KBM-7 (cell line): ENCODE results near the gene PAFAH1B1.
A peak's percentile ranks its signal among the peaks of the same experiment; 100 is the strongest.
"Not testable (repeated sequence)": the region's sequence is repeated elsewhere in the genome, so short reads cannot be mapped to it uniquely, and the experiment has no call there.

ENCODE experiments used
- DNase-seq: peaks from one replicate; pipeline ENCODE4 v3.0.0-alpha.2; 2015
- in situ Hi-C: fragments of 300-500 bp; cut with MboI; formaldehyde crosslinking; loops from 2 replicates; pipeline ENCODE4 v1.14.3; 2020; ENCODE audit warnings: low sequenced_read_pairs, low pct_unique_long_range_greater_than_20kb, mixed read lengths

PAFAH1B1 gene

DNA sequence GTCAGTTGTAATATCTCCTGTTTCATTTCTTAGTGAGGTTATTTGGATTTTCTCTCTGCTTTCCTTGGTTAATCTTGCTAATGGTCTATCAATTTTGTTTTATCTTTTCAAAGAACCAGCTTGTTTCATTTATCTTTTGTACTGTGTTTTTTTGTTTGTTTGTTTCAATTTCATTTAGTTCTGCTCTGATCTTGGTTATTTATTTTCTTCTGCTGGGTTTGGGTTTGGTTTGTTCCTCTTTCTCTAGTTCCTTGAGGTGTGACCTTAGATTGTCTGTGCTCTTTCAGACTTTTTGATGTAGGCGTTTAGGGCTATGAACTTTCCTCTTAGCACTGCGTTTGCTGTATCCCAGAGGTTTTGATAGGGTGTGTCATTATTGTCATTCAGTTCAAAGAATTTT is 35.5 kb downstream of the PAFAH1B1 start:
- DNase-seq, in situ Hi-C loops: not testable (repeated sequence)

DNA sequence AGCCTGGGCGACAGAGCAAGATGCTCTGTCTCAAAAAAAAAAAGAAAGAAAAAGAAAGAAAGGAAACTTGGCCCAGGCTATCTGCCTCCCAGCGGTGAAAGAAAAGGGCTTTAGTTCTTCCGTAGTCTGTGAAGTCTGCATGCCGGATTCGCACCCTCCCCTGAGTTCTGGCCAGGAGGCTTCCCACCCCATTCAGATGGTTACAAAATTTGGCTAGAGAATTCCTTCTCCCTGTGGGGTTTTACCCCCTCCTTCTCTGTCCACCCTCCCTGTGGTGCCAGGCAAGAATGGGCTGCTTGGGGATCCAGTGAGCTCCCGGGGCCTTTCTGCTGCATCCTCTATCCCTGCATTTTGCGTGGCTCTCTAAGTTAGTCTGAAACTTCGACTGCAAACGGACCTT is 37.8 kb downstream of the PAFAH1B1 start:
- no peak for DNase-seq

DNA sequence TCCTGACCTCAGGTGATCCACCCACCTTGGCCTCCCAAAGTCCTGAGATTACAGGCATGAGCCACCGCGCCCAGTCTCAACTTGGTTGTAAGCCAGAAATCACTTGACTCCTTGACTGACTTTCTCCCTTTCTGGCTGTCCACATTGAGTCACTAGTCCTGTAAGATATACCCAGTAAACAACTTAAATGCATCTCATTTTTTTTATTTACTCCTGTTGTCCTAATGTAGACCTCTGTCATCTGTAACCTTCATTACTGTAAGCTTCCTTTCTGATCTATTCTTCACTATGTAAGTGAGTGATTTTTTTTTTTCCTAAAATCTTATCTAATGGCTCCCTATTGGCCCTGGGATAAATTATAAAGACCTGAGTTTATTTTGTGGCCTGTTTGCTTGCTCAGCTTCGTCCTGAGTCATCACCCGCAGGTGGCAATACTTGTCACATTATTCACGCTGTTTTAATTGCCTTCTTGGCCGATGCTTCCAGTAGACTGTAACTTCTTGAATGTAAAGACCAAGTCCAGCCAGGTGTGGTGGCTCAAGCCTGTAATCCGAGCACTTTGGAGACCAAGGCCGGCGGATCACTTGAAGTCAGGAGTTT is 41.0 kb downstream of the PAFAH1B1 start:
- in situ Hi-C loops = no loop called here
- no peak for DNase-seq

More for the DNA sequence above, 37.8 kb downstream of the PAFAH1B1 start:
- in situ Hi-C loops = no loop called here

DNA sequence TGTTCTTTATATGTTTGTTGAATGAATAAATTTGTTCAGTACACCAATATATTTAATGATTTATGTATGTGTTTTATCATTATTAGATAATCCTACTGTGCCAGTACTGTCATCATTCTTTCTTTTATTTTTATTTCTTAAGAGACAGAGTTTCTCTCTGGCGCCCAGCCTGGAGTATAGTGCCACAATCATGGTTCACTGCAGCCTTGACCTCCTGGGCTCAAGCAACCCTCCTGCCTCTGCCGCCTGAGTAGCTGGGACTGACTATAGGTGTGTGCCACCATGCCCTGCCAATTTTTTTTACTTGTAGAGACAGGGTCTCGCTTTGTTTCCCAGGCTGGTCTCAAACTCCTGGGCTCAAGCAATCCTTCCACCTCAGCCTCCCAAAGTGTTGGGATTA is 41.8 kb downstream of the PAFAH1B1 start:
- in situ Hi-C loops = no loop called here
- DNase-seq = no peak

DNA sequence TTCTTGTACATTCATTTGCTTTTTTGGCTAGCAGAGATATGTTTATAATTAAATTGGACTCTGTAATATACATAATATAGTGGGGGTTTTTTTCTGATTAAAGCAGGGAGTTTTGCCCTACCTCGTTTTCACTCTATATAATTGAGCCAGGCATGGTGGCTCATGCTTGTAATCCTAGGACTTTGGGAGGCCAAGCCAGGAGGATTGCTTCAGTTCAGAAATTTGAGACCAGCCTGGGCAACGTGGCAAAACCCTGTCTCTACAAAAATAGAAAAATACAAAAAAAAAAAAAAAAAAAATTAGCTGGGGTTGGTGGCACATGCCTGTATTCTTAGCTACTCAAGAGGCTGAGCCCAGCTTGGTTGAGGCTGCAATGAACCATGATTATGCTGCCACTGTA is 42.2 kb downstream of the PAFAH1B1 start:
- no peak for DNase-seq
- in situ Hi-C loops = no loop called here

DNA sequence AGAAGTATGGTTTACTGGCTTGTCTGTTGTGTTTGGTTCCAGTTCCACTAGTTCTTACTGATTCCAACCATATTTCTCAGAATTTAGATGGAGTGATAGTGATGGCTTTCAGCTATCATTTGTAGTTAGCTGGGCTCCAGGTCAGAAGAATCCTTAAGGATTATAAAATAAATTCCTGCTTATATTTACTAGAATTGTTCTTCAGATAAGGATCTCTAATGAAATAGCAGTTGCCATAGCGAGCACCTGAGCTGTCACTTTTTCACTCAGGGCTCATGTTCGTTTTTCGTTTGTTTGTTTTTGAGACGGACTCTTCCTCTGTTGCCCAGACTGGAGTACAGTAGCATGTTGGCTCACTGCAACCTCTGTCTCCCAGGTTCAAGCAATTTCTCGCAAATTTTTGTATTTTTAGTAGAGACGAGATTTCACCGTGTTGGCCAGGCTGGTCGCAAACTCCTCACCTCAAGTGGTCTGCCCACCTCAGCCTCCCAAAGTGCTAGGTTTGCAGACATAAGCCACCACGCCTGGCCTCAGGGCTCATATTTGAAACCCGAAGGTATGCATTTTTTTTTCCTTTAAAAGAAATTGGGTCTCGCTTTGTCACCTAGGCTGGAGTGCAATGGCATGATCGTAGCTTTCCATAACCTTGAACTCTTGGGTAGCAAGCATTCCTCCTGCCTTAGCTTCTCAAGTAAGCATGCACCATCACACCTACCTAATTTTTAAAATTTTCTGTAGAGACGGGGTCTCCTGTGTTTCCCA is 42.9 kb downstream of the PAFAH1B1 start:
- in situ Hi-C loops = no loop called here
- no peak for DNase-seq

DNA sequence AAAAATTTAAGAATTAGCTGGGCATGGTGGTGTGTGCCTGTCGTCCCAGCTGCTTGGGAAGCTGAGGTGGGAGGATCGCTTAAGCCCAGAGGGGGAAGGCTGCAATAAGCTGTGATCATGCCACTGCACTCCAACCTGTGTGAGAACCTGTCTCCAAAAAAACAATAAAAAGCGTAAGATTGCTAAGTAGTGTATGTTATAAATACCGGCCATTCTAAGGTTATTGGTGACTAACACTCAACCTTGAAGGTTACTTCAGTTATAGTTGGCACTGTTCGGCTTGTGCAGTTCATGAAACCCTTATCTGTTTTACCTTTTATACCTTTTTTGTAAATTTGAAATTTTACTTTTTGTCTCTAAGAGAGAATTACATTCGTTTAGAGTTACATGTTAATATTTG is 44.0 kb downstream of the PAFAH1B1 start:
- DNase-seq = no peak
- in situ Hi-C loops = no loop called here

DNA sequence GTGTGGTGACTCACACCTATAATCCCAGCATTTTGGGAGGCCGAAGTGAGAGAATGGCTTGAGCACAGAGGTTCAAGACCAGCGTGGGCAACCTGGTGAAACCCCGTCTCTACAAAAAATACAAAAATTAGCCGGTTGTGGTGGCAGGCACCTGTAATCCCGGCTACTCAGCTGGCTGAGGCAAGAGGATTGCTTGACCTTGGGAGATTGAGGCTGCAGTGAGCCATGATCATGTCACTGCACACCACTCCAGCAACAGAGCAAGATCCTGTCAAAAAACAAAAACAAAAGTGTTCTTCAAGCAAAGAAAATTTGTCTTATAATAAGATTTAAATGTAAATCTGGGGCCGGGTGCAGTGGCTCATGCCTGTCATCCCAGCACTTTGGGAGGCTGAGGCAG is 51.5 kb downstream of the PAFAH1B1 start:
- in situ Hi-C loops = no loop called here
- DNase-seq = no peak

DNA sequence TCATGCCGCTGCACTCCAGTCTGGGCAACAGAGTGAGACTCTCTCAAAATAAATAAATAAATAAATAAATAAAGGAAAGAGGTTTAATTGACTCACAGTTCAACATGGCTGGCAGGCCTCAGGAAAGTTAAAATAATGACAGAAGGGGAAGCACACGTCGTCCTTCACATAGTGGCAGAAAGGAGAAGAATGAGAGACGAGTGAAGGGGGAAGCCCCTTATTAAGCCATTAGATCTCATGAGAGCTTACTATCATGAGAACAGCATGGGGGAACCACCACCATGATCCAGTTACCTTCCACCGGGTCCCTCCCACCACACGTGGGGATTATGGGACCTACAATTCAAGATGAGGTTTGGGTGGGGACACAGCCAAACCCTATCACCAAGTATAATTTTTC is 54.5 kb downstream of the PAFAH1B1 start:
- no peak for DNase-seq
- in situ Hi-C loops = no loop called here

DNA sequence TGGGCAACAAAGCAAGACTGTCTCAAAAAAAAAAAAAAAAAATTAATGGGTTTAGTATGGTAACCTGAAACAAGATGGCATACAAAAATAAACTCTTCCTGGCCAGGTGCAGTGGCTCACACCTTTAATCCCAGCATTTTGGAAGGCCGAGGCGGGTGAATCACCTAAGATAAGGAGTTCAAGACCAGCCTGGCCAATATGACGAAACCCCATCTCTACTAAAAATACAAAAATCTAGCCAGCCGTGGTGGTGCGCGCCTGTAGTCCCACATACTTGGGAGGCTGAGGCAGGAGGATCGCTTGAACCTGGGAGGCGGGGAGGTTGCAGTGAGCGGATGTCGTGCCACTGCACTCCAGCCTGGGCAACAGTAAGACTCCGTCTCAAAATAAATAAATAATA is 55.7 kb downstream of the PAFAH1B1 start:
- in situ Hi-C loops = no loop called here
- no peak for DNase-seq

DNA sequence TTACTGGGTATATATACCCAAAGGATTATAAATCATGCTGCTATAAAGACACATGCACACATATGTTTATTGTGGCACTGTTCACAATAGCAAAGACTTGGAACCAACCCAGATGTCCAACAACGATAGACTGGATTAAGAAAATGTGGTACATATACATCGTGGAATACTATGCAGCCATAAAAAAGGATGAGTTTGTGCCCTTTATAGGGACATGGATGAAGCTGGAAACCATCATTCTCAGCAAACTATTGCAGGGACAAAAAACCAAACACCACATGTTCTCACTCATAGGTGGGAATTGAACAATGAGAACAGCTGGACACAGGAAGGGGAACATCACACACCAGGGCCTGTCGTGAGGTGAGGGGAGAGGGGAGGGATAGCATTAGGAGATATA is 59.5 kb downstream of the PAFAH1B1 start:
- in situ Hi-C loops = not testable (repeated sequence)

DNA sequence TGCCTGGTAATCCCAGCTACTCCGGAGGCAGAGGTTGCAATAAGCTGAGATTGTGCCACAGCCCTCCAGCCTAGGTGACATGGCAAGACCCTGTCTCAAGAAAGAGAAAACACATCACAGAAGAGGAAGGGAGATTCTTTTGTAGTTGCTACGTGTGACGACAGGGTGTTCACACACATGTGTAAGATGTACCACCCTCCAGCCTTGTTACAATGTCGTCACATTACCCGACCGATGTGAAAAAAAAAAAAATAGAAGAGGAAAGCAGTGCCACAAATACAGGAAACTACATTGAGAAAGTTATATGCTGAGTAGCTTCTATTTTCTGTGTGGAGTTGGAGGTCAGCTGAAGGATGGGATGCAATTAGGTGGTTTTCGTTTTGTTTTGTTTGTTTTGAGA is 62.1 kb downstream of the PAFAH1B1 start:
- DNase-seq = no peak
- in situ Hi-C loops = no loop called here

More for the DNA sequence above, 59.5 kb downstream of the PAFAH1B1 start:
- not testable (repeated sequence) for DNase-seq

DNA sequence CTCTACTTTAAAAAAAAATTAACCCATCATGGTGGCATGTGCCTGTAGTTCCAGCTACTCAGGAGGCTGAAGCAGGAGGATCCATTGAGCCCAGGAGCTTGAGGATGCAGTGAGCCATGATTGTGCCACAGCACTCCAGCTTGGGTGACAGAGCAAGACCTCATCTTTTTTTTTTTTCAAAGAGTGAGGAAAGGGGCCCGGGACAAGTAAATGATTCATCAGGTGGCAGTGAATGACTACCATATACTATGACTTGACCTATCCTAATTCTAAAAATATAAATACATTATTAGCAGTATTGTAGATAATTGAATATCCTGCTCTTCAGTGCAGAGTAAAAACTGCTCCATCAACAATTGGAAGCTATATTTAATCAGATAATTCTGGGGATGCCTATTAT is 62.8 kb downstream of the PAFAH1B1 start:
- in situ Hi-C loops = no loop called here
- DNase-seq = no peak

DNA sequence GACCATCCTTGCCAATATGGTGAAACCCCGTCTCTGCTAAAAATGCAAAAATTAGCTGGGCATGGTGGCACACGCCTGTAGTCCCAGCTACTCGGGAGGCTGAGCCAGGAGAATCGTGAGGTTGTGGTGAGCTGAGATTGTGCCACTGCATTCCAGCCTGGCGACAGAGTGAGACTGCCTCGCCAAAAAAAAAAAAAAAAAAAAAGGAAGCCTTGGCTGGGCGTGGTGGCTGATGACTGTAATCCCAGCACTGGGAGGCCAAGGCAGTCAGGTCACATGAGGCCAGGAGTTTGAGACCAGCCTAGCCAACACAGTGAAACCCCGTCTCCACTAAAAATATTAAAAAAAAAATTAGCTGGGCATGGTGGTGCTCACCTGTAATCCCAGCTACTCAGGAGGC is 65.9 kb downstream of the PAFAH1B1 start:
- in situ Hi-C loops = not testable (repeated sequence)
- DNase-seq = peak; percentile 15

DNA sequence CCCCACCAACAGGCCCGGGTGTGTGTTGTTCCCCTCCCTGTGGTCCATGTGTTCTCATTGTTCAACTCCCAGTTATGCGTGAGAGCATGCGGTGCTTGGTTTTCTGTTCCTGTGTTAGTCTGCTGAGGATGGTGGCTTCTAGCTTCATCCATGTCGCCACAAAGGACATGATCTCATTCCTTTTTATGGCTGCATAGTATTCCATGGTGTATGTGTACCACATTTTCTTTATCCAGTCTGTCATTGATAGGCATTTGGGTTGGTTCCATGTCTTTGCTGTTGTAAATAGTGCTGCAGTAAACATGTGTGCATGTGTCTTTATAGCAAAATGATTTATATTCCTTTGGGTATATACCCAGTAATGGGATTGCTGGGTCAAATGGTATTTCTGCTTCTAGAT is 67.0 kb downstream of the PAFAH1B1 start:
- DNase-seq, in situ Hi-C loops: not testable (repeated sequence)

DNA sequence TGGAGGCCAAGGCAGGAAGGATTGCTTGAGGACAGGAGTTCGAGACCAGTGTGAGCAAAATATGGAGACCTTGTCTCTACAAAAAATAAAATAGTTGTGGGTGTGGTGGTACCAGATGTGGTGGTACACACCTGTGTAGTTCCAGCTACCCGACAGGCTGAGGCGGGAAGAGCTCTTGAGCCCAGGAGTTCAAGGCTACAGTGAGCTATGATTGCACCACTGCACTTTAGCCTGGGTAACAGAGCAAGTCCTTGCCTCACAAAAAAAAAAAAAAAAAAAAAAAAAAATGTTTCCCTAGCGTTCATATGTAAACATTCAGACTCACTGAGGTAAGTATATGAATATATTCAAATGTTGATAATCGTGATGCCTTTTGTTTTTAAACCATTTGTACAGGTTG is 78.6 kb downstream of the PAFAH1B1 start:
- in situ Hi-C loops = no loop called here
- DNase-seq = no peak

DNA sequence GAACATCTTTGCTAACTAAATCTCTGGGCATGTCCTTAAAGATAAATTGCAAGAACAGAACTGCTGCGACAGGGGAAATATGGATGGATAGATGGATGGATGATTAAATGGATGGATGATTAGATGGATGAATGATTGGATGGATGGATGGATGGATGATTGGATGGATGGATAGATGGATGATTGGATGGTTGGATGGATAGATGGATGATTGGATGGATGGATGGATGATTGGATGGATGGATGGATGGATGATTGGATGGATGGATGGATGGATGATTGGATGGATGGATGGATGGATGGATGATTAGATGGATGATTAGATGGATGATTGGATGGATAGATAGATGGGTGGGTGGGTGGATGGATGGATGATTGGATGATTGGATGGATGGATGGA is 85.8 kb downstream of the PAFAH1B1 start:
- DNase-seq, in situ Hi-C loops: not testable (repeated sequence)

DNA sequence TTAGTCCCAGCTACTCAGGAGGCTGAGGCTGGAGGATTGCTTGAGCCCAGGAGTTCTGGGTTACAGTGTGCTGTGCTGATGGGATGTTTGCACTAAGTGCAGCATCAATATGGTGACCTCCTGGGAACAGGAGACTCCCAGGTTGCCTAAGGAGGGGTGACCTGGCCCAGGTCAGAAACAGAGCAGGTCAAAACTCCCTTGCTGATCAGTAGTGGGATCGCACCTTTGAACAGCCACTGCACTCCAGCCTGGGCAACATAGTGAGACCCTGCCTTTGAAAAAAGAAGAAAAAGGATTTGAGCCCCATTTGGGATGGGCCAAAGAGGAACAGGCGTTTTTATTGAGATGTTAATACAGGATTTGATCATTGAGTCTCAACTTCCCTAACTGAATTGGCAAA is 87.5 kb downstream of the PAFAH1B1 start:
- no peak for DNase-seq
- in situ Hi-C loops = no loop called here

DNA sequence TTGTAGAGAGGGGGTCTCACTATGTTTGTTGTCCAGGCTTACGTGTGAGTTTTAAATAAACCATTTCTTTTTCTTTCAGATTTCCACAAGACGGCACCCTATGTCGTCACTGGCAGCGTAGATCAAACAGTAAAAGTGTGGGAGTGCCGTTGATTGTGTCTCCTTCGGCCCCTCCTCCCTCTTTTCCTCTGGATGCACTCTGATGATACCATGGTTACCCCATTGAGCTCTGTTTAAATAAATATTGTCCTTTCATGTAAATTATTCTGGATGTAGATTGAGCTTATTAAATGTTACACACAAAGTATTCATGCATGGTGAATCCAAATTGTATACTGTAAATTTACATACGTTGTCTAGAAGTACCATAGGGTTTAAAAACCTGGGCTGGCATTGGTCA is 88.2 kb downstream of the PAFAH1B1 start:
- DNase-seq = no peak
- in situ Hi-C loops = no loop called here

DNA sequence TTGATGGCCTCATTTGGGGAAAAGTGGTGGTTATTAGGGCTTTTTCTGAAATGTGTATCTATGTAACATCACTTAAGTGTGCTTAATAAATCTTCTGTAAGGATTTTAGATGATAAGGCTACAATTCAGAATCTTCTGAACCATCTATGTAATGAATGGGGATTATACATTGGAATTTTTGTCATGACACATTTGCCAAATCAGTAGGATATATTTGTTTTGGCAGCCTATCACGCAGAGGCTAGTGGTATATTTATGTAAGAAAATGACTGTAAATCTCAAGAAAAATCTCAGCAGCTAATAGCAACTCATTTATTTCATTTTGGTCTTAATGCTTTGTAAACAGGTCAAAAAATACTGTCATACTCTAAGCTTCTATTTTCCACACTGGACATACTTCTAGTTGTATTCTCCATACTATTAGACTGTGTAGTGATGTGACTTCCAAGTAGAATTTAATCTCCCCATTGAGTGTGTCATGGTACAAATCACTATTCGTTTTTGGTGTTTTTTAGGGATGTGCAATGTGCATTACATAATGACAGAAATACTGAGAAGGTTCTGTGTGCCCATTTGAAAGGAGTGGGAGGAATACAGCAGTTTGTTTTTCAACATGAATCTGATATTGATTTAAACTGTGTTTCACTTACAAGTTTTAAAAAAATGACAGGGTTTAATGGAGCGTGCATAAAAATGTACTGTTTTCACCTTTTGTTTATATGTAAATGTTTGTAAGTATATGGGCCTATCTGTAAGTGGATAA is 88.9 kb downstream of the PAFAH1B1 start:
- in situ Hi-C loops = no loop called here

More for the DNA sequence above, 88.9 kb downstream of the PAFAH1B1 start:
- no peak for DNase-seq
